Middle frontal gyrus (tissue), 1 donor: Measurements from ENCODE around the gene CHRNA3.

Experiments
- DNase-seq: peaks from one replicate; pipeline ENCODE4 v3.0.0-alpha.2; 2015; ENCODE audit warnings: low spot score; ENCODE audit errors: extremely low spot score

The CHRNA3 gene

DNA sequence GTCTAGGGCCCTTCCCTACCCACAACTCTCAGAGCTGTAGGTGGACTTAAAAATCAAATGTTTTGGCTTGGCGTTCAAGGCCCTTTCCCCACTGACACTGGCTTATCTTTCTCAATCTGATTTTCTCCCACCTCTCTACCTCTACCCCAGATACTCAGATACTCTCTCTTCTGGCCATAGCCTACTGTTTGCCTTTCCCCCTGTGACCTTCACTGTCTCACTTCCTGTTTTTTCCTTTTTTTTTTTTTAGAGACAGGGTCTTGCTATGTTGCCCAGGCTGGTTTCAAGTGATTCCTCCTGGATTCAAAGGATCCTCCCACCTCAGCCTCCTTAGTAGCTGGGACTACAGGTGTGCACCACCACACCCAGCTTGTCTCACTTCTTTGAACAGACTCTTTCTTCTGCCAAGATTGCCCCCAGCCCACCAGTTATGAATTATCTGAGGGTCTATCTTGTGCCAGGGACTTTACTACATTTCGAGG is 15.6 kb upstream of the CHRNA3 start:
- no peak for DNase-seq

DNA sequence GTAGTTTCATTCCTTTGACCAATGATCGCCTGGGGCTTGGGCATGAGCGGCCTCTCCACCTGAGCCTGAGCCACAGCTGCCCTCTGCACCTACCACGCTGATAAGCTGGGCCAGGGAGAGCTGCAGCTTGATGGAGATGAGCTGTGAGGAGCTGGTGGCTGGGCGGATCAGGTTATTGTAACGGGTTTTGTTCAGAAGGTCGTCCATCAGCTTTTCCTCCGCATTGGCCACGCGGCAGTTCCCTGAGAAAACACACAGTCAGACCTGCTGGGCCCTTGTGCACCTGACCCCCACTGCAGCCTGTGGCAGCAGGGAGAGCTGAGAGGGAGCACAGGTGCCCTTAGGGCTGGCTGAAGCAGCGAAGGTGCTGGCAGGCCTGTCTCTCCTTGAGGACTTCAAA is 14.6 kb upstream of the CHRNA3 start:
- no peak for DNase-seq

DNA sequence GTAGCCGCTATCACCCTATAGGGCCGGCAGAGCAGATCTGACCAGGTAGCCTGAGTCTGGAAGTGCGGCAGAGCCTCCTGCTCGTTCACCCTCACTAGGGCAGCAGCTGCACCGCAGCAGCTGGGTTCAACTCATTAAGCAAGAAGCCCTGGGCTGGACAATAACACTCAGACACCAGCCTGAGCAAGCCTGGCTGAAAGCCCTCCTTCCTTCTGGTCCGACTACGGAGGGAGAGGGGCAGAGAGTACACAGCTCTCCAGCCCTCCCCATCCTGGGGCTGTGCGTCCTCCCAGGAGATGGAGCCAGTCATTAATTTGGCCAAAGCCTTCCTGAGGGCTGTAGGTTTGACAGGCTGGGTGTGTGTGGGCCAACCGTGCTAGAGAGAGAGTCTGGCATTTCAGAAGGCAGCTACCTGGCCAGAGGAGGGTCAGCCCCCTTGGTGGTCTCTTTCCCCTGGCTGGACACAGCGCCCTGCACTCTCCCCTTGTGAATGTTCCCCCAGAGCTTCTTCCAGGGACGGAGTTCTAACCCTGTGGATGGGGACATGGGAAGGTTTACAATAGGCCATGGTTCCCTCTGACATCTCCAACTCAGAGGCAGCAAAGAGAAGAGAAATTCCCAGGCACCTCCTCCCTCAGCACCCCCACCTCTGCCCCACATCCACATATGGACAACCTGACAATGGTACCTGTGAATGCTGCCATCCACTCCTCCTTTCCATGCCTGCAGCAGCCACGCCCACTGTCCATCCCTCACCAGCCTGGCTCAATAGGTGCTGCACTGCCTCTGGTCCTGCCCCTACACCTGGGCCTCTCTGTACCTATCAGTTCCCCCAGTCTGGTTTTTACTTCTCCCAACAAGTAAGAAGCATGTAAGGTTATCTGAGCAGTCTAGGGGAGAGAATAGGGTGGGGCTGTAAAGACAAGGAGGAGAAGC is 13.7 kb upstream of the CHRNA3 start:
- no peak for DNase-seq

DNA sequence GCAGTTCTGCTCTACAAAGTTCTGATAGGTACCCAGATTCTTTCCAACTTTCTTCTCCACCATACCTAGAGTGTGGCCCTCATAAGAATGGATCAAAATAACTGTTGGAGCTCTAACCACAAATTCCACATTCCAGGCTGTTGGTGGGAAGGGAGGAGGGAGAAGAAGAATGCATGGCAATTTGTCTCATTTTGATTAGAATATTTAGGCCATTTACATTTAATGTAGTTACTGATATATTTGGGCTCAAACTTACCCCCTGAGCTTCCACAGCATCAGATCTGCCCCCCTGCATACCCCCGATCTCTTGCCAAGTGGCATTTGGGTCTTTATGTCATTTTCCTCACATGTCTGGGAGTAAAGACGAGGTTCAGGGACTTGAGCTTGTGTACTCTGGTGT is 12.6 kb upstream of the CHRNA3 start:
- DNase-seq: no peak

DNA sequence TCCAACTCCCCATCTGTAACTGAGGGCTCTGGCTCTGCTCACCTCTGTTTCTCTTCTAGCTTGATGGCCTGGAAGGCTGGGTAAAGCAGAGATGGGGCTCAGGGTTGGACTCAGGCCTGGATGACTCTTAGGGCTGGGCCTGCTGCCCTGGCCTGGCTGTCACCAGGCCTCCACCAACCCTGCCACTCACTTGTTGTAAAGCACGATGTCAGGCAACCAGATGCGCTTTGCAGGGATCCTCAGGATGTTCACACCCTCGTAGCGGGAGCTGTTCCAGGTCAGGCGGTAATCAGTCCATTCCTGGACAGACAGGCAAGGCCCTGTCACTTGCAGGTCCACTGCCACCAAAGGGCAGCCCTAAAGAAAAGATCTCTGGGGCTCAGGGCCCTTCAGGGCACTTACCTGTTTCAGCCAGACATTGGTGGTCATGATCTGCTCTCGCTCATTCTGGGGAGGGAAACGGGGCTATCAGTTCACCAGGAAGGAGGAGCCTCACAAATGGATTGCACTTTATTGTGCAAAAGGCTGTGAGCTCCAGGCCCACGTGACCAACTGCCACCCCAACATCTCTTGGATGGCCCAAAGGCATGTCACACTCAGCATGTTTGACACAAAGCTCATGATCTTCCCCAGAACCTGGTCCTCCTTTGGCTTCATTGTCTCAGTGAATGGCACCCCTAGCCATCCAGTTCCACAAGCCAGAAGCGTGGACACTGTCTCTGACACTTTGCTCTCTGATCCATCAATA is 10.3 kb upstream of the CHRNA3 start:
- no peak for DNase-seq

DNA sequence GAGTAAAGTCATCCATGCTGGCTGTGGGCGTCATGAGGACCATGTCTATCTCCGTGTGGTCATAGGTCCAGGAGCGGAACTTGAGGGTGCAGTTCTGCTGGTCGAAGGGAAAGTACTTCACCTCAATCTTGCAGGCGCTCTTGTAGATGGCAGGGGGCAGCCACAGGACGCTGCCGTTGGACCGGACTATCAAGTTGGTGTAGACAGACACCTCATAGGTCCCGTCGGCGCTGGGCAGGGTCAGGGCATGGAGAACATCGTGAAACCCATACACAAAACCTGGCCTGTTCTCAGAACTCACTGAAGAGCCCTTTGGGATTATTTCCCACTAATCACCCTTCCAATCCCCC is 8.9 kb upstream of the CHRNA3 start:
- DNase-seq: no peak

DNA sequence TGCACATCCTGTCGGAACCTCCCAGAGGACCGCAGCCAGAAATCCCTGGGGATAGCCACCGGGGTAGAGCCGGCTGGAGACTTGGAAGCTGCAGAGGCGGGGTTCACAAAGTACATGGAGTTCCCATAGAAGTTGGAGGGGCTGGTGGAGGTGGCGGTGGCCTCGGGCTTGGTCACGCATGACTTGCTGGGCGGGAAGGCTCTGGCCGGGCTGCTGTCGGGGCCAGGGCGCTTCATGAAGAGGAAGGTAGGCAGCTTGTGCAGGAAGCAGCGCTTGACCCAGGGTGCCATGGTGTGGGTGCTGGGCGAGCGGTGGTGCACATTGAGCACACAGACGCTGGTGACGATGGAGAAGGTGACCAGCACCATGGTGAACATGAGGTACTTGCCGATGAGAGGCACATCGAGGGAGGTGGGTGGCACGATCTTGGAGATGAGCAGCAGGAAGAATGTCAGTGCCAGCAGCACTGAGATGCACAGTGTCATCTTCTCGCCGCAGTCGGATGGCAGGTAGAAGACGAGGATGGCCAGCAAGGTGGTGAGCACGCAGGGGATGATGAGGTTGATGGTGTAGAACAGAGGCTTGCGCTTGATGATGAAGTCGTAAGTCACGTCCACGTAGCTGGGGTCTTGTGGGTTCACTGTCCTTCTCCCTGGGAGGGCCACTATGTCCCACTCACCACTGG is 8.4 kb upstream of the CHRNA3 start:
- no peak for DNase-seq

DNA sequence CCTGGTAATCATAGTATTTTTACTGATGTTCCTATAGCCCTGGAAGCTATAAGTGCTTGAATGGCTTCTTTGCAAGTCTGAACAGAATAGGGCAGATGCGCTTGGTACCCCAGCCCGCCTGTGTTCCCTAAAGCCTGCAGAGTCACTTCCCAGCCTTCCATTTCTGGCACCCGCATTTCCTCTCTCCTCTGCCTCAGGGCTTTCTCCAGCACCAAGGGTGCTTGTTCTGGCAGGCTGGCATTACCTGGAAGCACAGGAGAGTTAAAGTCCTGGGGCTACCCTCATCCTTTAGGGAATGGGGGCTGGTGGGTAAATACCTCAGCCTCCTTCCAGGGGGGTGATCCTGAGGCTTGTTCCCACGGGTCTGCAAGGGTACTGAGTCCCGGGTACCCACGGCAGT is 7.4 kb upstream of the CHRNA3 start:
- no peak for DNase-seq

DNA sequence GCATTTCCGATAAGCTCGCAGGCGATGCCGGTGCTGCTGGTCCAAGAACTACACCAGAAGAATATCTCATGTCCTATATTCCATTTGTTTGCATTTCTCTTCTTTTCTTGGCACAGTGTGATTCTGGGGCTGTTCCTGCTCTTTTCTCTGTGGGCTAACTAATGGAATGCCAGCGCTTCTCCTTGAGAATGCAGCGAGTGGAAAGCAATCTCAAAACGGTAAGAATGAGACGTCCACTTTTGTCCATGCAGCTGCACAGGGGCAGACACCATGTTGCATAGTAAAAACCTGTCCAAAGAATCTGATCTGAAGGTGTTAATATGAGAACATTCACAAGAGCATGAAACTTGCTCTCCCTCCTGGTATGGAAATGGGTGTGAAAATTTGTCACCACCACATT is 6.6 kb upstream of the CHRNA3 start:
- no peak for DNase-seq

DNA sequence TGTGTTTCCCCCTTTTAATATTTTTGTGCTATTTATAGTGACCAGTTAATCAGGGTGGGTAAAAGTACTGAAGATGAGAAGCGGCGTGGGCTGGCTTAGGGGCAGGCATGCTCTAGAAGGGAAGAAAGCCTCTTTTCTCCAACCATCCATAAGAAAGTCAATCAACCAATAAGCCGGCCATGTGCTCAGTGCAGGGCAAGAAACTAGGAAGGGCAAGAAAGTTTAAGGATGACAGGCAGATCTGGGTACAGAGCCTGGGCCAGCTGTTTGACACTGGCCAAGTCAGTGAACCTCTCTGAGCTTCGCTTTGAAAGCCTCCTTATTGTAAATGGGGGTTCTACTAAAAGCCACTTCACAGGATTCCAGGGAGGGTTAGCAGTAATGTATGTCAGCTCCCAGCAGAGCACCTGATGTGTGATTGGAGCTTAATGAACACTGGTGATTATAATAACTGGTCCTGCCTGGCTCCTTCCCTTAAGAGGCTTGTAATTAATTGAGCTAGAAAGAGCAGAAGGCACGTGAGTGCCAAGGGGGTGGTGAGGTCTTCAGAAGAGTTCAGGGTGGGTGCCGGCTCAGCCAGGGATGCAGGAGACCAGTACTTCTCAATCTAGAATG is 5.7 kb upstream of the CHRNA3 start:
- DNase-seq: no peak

DNA sequence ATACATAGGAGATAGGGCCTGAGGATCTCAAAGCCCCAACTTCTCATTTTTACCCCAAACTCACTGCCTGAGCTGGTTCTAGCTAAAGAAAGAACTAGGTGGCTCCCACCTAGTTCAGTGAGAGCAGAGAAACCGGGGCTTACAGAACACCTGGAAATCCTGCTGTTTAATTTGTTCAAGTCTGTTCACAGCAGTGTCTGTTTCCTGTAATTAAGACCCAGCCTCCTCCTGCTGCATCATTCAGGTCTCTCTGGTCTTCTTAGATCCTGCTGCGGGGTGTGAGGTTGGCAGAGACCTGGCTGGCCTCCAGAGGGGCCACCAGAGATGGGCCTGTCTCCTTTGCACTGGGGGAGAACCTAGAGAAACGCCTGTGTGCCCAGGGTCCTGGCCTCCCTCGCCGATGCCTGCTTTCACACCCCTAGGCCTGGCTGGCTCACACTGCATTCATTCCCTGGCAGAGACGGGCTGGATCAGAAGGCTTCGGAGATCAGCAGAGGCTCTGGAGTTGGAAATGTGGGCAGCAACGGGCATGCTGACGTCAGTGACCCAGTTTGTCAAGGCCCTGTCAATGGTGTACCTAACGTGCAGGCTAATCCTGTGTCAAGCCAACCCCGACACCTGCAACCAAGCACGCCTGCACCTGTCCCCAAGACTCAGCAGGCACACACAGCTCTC is 4.9 kb upstream of the CHRNA3 start:
- no peak for DNase-seq

DNA sequence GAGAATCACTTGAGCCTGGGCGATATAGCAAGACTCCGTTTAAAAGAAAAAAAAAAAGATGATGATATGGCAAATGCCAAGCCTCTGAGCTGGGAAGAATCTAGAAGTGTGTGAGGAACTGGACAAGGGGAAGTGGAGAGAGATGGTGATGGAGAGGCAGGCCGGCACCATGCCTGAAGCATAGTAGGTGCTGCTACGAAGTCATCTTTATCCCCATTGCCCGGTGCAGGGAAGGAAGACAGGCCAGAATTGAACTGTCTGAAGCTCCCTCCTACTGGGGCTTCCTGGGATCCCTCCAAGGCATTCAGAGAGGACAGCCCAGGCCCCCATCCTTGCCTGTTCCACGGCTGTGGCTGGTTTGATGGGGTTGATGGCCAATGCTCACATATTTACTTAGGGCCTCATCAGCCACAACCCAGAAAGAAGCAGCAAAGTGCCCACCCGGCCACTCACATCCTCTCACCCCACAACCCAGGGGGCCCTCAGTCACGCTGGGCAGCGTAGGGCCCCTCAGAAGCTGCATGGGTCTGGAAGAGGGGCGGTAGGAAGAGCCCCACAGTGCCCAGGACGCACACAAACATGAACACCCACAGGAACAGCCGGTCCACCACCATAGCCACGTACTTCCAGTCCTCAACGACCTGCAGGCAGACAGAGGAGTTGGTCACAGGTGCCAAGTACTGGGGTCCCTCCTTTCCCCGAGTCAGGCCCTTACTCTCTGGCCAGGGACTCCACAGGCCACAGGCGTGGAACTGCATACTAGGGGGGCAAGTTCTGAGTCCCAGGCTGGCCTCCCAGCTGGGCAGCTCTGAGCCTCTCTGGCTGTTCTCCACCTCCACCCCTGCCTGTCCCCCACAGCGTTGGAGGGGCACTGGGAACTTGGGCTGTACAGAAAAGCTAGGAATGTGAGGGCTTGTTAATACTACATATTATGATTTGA is 4.1 kb upstream of the CHRNA3 start:
- no peak for DNase-seq

DNA sequence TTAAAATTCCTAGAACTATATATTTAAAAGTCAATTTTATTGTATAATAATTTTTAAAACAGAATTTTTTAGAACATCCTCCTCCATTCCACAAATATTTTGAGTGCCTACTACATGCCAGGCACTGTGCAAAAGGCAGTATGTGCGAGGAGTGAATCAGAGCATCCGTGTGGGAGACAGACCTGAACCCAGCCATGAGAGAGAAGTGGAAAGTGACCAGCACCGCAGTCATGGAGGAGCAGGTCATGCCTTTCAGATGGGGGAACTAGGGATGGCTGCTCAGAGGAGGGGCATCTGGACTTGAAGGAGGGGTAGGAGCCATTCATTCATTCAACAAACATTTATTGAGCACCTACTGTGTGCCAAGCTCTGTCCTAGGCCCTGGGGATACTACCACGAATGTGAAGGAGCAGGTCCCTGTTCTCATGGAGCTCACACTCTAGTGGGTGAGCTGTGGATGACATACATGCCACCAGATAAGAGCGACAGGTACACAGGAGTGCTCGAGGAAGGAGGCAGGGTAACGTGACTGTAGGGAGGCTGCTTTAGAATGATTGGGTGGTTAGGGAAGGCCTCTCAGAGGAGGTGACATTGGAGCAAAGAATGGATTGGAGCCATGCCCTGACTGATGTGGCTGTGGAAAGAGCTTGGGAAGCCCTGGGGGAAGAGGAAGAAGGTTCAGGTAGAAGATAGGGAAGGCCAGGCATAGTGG is 3.1 kb upstream of the CHRNA3 start:
- no peak for DNase-seq

DNA sequence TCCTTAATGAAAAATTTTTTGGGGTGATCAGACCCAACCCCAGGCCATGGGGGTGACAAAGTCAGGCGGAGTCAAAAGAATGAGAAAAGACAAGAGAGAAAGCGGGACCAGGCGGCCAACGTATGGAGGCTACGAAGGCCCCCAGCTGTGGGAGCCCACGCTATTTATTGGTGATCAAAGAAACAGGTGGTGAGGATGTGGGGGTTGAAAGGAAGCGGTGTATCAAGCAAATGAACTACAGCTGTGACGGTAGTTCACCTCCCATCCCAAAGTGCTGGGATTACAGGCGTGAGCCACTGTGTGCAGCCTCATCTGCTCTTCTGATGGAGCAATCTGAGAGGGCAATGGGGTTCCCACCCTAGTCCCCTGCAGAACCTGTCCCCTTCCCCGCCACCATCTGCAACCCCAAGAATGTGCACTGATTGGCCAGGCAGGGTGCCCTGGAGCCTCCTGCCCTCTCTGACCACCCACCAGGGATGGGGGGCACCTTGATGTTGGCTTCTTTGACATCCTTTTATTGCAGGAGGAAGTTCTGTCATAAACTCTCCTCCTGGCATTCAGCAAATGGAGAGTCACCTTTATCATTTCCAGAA is 1.1 kb upstream of the CHRNA3 start:
- DNase-seq: no peak

DNA sequence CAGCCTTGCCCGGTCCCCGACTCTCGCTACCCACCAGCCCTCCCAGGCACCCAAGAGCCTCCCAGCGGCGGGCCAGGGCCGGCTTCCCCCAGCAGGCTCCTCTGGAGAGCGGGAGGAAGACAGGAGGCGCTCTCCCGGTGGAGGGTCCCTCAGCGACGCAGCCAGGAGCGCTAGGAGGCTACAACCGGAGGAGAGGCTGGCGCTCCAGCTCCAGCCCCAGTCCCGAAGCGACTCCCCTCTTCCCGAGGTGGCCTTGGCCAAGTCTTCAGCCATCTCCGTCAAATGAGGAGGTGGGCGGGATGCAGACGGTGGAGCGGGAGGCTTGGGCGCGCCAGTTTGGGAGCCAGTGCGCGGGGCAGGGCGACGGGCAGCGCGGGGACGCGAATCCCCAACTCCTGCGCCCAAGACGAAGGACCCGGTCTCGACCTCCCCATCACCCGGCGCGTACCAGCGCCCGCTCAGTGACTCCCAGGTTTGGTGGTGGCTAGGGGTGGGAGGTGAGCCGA is 722 bp downstream of the CHRNA3 start:
- DNase-seq: no peak

DNA sequence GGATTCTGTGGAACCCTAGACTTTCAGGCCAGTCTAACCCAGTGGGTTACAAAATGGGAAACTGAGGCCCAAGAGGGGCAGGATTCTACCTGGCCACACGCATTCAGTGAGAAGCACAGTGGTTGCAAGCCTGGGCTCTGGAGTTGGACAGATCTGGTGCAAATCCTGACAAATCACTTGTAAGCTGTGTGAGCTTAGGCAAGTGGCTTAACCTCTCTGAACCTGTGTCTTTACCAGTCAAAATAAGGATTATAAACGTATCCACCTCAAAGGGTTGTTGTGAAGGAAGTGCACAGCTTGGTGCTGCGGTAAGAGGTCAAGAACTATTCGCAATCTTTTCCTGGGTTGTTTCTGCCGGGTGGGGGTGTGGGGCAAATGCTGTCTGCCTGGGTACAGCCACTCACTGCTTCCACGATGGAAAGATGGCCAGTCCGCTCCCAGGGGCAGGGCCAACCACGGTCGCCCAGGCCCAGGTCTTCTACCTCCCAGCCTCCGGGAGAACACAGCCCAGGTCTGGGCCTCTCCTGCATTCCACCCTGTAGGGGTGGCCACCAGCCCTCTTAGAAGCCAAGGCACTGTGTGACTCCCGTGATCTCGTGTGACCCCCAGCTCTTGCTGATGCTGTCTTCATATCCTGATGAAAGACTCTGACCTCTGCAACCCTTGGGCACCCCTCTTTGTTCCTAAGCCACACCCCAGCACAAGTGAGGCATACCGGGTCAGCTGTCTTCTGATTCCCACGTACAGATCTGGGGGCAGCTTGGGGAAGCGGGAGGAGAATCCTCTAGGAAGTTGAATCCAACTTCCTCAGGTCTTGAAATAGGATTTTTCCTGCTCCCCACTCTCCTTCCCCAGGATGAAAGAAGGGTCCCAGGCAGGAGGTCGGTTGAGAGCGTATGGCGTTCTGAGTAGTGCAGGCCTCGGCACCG is 1.5 kb downstream of the CHRNA3 start:
- no peak for DNase-seq

DNA sequence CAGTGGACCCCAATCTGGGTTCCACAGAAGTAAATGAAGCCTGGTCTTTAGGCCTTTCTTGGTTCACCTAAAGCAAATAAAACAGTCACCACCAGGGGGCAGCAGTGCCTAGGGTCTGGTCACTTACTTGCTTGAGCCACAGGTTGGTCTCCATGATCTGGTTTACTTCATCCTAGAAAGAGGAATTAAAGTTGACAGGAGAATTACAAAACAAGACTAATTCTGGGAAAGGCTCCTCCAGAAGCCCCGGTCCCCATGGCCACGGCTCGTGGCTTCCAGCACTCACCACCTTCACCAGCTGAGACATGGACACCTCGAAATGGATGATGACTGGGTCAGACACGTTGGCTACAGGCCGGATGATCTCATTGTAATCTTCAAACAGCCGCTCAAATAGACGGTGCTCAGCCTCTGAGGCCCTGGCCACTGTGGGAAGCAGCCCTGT is 2.3 kb downstream of the CHRNA3 start:
- DNase-seq: peak; percentile 72

DNA sequence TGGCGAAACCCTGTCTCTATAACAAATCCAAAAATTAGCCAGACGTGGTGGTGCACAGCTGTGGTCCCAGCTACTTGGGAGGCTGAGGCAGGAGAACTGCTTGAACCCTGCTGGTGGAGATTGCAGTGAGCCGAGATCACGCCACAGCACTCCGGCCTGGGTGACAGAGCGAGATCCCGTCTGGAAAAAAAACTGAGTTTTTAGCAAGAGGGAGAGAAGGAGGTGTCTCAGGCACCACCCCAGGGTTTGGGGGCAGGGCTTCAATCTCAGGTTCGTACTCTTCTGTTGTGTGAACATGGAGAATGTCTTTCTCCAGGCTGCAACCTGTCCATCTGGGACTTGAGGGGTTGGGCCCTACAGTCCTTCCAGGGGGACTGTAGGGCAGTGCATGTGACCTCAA is 2.7 kb downstream of the CHRNA3 start:
- DNase-seq: no peak
